SH-SY5Y (cell line): ENCODE measurements around the gene LIMA1.

Experiments used
- GATA2 ChIP-seq: IDR thresholded peaks from 2 replicates; pipeline ENCODE4 v1.6.1; 2011; ENCODE audit warnings: mild to moderate bottlenecking, low read depth, low read length
- GATA3 ChIP-seq: IDR thresholded peaks from 2 replicates; pipeline ENCODE4 v1.6.1; 2011; ENCODE audit warnings: low read depth, mild to moderate bottlenecking, low read length, moderate library complexity

- TF ChIP-seq GATA2 (no peak), GATA3 (no peak)
These were observed 3.8 kb downstream of the LIMA1 start for GRCh38 chr12:50279501-50279900.
